ENCODE results near the gene PRDM16.

PRDM16 gene

DNA sequence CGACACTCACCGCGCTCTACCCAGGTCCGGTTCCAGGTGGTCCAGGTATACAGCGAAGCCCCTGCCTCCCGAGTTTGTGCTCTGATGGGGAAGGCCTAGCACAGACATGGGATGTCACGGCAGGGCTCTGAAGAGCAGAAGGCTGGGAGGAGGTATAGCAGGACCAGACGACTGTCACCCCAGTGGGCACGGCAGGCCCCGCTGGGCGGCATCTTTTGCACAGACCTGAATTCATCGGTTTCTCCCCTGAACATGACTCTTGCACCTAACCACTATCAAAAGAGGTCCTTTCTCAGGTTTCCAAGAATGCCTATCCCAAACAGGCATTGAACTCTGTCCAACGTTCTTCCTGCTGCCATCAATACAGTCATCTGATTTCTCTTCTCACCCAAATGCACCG, 416.0 kb downstream of the PRDM16 start:
- no peaks in the 10 kb centered on the region for H3K4me1 ChIP-seq (ENCODE audit: insufficient read depth, low read length, severe bottlenecking)
- no peak overlapping the region for H3K4me2 ChIP-seq (ENCODE audit: low read length)
- no peaks in the 10 kb centered on the region for H3K9me2 ChIP-seq (ENCODE audit: low read depth, low read length)
- peaks cover 15% of the 10 kb centered on the region for H3K27me3 ChIP-seq (ENCODE audit: insufficient read depth, low read length)
- no peak for TF ChIP-seq EZH2 (IDR thresholded peaks at IDR 0.05; ENCODE audit: borderline replicate concordance, low read length)
- TF ChIP-seq, protein P1, sequence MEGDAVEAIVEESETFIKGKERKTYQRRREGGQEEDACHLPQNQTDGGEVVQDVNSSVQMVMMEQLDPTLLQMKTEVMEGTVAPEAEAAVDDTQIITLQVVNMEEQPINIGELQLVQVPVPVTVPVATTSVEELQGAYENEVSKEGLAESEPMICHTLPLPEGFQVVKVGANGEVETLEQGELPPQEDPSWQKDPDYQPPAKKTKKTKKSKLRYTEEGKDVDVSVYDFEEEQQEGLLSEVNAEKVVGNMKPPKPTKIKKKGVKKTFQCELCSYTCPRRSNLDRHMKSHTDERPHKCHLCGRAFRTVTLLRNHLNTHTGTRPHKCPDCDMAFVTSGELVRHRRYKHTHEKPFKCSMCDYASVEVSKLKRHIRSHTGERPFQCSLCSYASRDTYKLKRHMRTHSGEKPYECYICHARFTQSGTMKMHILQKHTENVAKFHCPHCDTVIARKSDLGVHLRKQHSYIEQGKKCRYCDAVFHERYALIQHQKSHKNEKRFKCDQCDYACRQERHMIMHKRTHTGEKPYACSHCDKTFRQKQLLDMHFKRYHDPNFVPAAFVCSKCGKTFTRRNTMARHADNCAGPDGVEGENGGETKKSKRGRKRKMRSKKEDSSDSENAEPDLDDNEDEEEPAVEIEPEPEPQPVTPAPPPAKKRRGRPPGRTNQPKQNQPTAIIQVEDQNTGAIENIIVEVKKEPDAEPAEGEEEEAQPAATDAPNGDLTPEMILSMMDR (IDR thresholded peaks at IDR 0.05; ENCODE audit: low read length), result no peak
- no peaks in the 10 kb centered on the region; the same call in 1 of the 2 replicates for H3K36me3 ChIP-seq (ENCODE audit: insufficient read depth, low read length)
- no peak overlapping the region for H3K4me3 ChIP-seq (ENCODE audit: low read depth, low read length, poor library complexity, severe bottlenecking)
- no peak overlapping the region for H3K9ac ChIP-seq (ENCODE audit: low read length)
- H4K20me1 ChIP-seq (ENCODE audit: insufficient read depth, low read length), result no peaks in the 10 kb centered on the region
- no peak overlapping the region for H2AFZ ChIP-seq (ENCODE audit: low read length)
- H3F3A ChIP-seq (ENCODE audit: insufficient read depth, low read length), result no peaks in the 10 kb centered on the region
- peaks cover 8% of the 10 kb centered on the region for H3K9me3 ChIP-seq (ENCODE audit: low read length)
- no peak overlapping the region for H3K27ac ChIP-seq (ENCODE audit: low read depth, low read length, poor library complexity, severe bottlenecking)
- H3K79me2 ChIP-seq (ENCODE audit: insufficient read depth, low read length), result no peaks in the 10 kb centered on the region

Data from OCI-LY1 (cell line).